Transverse colon (tissue), 4 donors: ENCODE measurements around the gene IBTK. TPM values are rescaled to one million over a fixed set of nuclear protein-coding genes. Genes with fewer than 3 reads are reported as not detected.
"Not testable (repeated sequence)": the region's sequence is repeated elsewhere in the genome, so short reads cannot be mapped to it uniquely, and the experiment has no call there.

ENCODE experiments used
- DNase-seq: peaks from one replicate; pipeline ENCODE4 v3.0.0-alpha.2; 2019
- H3K27ac ChIP-seq, 4 donors: fragments of 200-600 bp; sonication (generic); 2 replicates each; pipeline ENCODE4 v1.5.1; 2016 to 2018; ENCODE audit warnings: inconsistent platforms in 4 of 4
- H3K27me3 ChIP-seq: fragments of 200-600 bp; sonication (generic); 2 replicates; pipeline ENCODE4 v1.5.1; 2017; ENCODE audit warnings: inconsistent platforms
- H3K36me3 ChIP-seq, 4 donors: fragments of 200-600 bp; sonication (generic); 2 replicates each; pipeline ENCODE4 v1.5.1; 2017 to 2019; ENCODE audit warnings: inconsistent platforms in 4 of 4
- H3K4me1 ChIP-seq, 4 donors: fragments of 200-600 bp; sonication (generic); 2 replicates each; pipeline ENCODE4 v1.5.1; 2017 to 2020; ENCODE audit warnings: inconsistent platforms in 4 of 4
- H3K4me3 ChIP-seq, 4 donors: fragments of 200-600 bp; sonication (generic); 1 replicate in 1 of 4; 2 replicates in 3 of 4; pipeline versions ENCODE4 v1.5.1 to v1.6.1; 2017 to 2019; ENCODE audit warnings: inconsistent platforms in 4 of 4
- H3K9me3 ChIP-seq, 2 donors: fragments of 200-600 bp; sonication (generic); 2 replicates each; pipeline ENCODE4 v1.5.1; 2017 to 2019; ENCODE audit warnings: inconsistent platforms in 2 of 2
- EP300 ChIP-seq: sonication (generic); formaldehyde crosslinking; IDR thresholded peaks from one replicate; pipeline ENCODE4 v1.6.1; 2017; ENCODE audit warnings: antibody characterized with exemption, low read depth
- POLR2A ChIP-seq: fragments of 450-650 bp; IDR thresholded peaks from one replicate; pipeline ENCODE4 v1.6.1; 2016; ENCODE audit warnings: antibody characterized with exemption, mild to moderate bottlenecking, moderate library complexity
- POLR2AphosphoS5 ChIP-seq, 3 donors: sonication (generic); formaldehyde crosslinking; IDR thresholded peaks; one replicate each; pipeline ENCODE4 v1.6.1; 2016; ENCODE audit warnings: antibody characterized with exemption in 3 of 3
- WGBS, 2 donors: methylation state at CpG; one replicate each; pipeline ENCODE4 v1.1.5; 2018; ENCODE audit warnings: low coverage in 1 of 2; 5-methylcytosine and 5-hydroxymethylcytosine counted together
- in situ Hi-C, 4 donors: fragments of 200-750 bp; cut with MboI; loops; one replicate each; pipeline versions ENCODE4 v1.15.0 to v1.15.1; 2017; ENCODE audit warnings: low sequenced_read_pairs in 3 of 4, low pct_ligation_motif_present in 1 of 4, low pct_unique_long_range_greater_than_20kb in 1 of 4
- intact Hi-C: fragments of 100-400 bp; cut with DNase I; formaldehyde crosslinking; loops from one replicate; pipeline ENCODE4 v1.15.1; 2023; ENCODE audit warnings: low total_unique reads
- total RNA-seq, 4 donors: library from RNA; depleted of rRNA; stranded (reverse); fragments of >200 nt; gene quantifications; one replicate each; pipeline ENCODE4 v1.1.0, GENCODE V29; 2016
- TF ChIP-seq, protein P1 (sequence below), 5 experiments: fragments of 200-600 bp in 3 of 5; fragments of 450-650 bp in 2 of 5; sonication (generic) in 3 of 5; IDR thresholded peaks; 1 replicate in 2 of 5; 2 replicates in 3 of 5; pipeline ENCODE4 v1.5.1; 2016 to 2017; ENCODE audit warnings: antibody characterized with exemption in 5 of 5, inconsistent platforms in 3 of 5, mild to moderate bottlenecking in 2 of 5, moderate library complexity in 1 of 5

Gene IBTK
- total RNA-seq, 4 donors from 2014 or later = 23.6 to 40.5 (median 34.4) TPM

DNA sequence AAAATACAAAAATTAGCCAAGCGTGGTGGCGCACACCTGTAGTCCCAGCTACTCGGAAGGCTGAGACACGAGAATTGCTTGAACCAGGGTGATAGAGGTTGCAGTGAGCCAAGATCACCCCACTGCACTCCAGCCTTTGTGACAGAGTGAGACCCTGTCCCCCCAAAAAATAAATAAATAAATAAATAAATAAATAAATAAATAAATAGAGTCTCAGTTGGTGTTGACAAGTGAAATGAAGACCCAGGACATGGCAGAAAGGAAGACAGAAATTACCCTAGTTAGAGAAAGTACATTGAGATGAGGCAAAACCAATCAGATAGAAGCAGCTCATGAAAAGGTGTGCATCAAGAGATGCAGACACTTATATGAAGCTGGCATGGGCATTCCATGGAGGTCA lies 105.0 kb downstream of the IBTK start:
- intact Hi-C loops (no loop called here), in situ Hi-C loops (no loop called here)
- no peaks in the 10 kb centered on the region for H3K9me3 ChIP-seq
- no peak for TF ChIP-seq POLR2A
- TF ChIP-seq, protein P1, sequence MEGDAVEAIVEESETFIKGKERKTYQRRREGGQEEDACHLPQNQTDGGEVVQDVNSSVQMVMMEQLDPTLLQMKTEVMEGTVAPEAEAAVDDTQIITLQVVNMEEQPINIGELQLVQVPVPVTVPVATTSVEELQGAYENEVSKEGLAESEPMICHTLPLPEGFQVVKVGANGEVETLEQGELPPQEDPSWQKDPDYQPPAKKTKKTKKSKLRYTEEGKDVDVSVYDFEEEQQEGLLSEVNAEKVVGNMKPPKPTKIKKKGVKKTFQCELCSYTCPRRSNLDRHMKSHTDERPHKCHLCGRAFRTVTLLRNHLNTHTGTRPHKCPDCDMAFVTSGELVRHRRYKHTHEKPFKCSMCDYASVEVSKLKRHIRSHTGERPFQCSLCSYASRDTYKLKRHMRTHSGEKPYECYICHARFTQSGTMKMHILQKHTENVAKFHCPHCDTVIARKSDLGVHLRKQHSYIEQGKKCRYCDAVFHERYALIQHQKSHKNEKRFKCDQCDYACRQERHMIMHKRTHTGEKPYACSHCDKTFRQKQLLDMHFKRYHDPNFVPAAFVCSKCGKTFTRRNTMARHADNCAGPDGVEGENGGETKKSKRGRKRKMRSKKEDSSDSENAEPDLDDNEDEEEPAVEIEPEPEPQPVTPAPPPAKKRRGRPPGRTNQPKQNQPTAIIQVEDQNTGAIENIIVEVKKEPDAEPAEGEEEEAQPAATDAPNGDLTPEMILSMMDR (IDR thresholded peaks at IDR 0.05) = no peak
- no peak for TF ChIP-seq POLR2AphosphoS5 (IDR thresholded peaks at IDR 0.05)
- no peak for TF ChIP-seq EP300
- no peak overlapping the region for H3K4me3 ChIP-seq
- no peak overlapping the region for H3K27ac ChIP-seq
- peaks cover 0 to 12% (median 4%) of the 10 kb centered on the region in 4 donors for H3K4me1 ChIP-seq
- no peaks in the 10 kb centered on the region for H3K27me3 ChIP-seq
- 90 to 93% methylated on average over 4 of the region's 4 CpGs for WGBS, 2 donors
- DNase-seq = no peak
- H3K36me3 ChIP-seq = no peaks in the 10 kb centered on the region

DNA sequence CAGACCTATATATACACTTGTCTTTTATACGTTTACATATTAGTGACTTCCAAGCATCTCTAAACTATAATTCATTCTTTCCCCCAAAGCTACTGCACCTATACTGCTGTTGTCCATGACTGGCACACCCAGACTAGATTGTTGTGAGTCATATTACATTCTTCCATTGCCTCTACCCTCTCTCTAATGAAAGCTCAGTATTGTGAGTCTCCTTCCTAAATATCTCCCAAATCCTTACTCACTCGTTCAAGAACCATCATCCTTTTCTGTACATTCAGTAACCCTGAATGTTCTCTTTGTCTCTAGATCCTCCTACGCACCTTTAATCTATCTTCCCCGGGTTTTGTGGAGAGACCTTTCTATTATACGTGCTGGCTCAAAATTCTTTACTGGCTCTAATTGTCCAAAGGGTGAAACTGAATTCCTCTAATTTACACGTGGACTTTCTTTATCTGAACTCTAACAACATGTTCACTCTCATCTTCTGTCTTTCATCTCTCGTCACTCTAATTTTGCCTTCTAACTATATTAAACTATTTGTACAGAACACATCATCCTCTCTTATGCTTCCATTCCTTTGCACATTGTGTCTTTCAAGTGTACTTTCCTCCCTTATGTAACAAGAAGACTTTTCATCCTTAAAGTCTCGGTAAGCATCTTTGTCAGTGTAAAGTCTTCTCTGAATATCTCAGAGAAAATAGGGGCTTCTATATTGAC lies 109.3 kb downstream of the IBTK start:
- Histone ChIP-seq H3K4me3 (no peak overlapping the region), H3K4me1 (peaks cover 0 to under 1% (median 0%) of the 10 kb centered on the region in 4 donors), H3K36me3 (no peaks in the 10 kb centered on the region), H3K27ac (no peak overlapping the region), H3K27me3 (no peaks in the 10 kb centered on the region), H3K9me3 (no peaks in the 10 kb centered on the region)
- whole genome bisulfite sequencing, 2 donors = 86 to 87% methylated on average over 8 of the region's 8 CpGs
- in situ Hi-C loops (no loop called here), intact Hi-C loops (no loop called here)
- TF ChIP-seq, protein P1 (IDR thresholded peaks at IDR 0.05) = no peak
- TF ChIP-seq POLR2A = no peak
- TF ChIP-seq EP300 = no peak
- TF ChIP-seq POLR2AphosphoS5 (IDR thresholded peaks at IDR 0.05) = no peak
- no peak for DNase-seq

DNA sequence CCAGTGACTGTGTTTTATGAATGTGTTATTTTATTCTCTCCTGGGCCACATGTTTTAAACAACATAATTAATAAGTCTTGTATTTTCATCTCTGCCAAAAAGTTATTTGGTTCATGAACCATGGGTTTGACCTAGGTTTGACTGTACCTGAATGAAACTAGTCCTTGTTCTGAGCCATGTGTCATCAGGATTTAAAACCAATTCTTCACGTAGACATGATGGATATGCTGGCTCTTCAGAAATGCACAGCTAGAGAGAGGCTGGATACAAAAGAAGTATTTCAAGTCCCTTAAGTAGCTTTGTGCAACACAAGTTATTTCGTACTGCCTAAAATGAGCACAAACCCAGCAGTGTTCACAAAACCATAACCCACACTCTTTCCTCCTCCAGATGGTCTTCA lies 116.1 kb downstream of the IBTK start:
- H3K4me3 ChIP-seq = no peak overlapping the region
- in situ Hi-C loops (no loop called here), intact Hi-C loops (no loop called here)
- no peaks in the 10 kb centered on the region for H3K27me3 ChIP-seq
- TF ChIP-seq POLR2A (no peak), POLR2AphosphoS5 (IDR thresholded peaks at IDR 0.05) (no peak), EP300 (no peak)
- TF ChIP-seq, protein P1 (IDR thresholded peaks at IDR 0.05) = no peak
- H3K9me3 ChIP-seq = no peaks in the 10 kb centered on the region
- no peaks in the 10 kb centered on the region for H3K4me1 ChIP-seq
- DNase-seq = no peak
- WGBS, 2 donors = 73 to 86% methylated on average over 2 of the region's 2 CpGs
- H3K36me3 ChIP-seq = no peaks in the 10 kb centered on the region
- H3K27ac ChIP-seq = no peak overlapping the region

DNA sequence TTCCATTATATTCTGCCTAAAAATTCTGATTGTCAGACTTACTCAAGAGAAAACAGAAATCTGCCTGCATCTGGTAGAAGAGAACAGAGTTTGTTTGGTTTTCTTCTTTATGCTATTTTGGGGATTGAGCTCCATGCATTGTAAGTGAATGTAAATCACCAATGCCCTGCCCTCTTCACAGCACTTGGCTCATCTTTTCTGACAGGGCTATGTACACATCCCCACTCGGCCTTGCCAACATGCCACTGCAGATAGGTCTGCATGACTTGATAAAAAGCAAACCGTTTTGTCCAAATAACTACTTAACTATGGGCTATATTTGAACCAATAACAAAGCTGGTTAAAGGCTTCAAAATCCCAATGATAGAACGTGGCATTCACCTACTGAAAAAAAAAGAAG lies 117.7 kb downstream of the IBTK start:
- TF ChIP-seq POLR2A = no peak
- TF ChIP-seq, protein P1 (IDR thresholded peaks at IDR 0.05) = no peak
- TF ChIP-seq EP300 = no peak
- no peak for TF ChIP-seq POLR2AphosphoS5 (IDR thresholded peaks at IDR 0.05)
- Histone ChIP-seq H3K27me3 (no peaks in the 10 kb centered on the region), H3K4me3 (no peak overlapping the region), H3K4me1 (no peaks in the 10 kb centered on the region), H3K36me3 (no peaks in the 10 kb centered on the region), H3K9me3 (no peaks in the 10 kb centered on the region), H3K27ac (no peak overlapping the region)
- 48 to 72% methylated on average over 3 of the region's 3 CpGs for WGBS, 2 donors
- no peak for DNase-seq
- in situ Hi-C loops = no loop called here
- intact Hi-C loops = no loop called here

DNA sequence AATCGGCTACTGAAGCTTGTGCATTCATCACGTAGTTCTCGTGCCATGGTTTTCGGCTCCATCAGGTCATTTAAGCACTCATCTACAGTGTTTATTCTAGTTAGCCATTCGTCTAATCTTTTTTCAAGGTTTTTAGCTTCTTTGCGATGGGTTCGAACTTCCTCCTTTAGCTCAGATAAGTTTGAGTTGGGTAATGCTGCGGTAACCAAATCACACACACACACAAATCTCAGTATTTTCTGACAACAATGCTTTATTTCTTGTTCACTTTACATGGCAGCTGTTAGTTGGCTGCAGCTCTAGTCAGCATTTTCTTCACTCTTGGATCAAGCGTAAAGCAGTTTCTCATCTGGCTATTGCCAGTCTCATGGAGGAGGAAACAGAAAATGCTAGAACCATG lies 118.6 kb downstream of the IBTK start:
- intact Hi-C loops, H3K9me3 ChIP-seq, DNase-seq, H3K27ac ChIP-seq, H3K27me3 ChIP-seq, H3K36me3 ChIP-seq, H3K4me1 ChIP-seq, H3K4me3 ChIP-seq, in situ Hi-C loops: not testable (repeated sequence)
- WGBS, 2 donors = 87 to 94% methylated on average over 9 of the region's 9 CpGs
